Measurements from ENCODE around the gene MRC1.

The MRC1 gene

DNA sequence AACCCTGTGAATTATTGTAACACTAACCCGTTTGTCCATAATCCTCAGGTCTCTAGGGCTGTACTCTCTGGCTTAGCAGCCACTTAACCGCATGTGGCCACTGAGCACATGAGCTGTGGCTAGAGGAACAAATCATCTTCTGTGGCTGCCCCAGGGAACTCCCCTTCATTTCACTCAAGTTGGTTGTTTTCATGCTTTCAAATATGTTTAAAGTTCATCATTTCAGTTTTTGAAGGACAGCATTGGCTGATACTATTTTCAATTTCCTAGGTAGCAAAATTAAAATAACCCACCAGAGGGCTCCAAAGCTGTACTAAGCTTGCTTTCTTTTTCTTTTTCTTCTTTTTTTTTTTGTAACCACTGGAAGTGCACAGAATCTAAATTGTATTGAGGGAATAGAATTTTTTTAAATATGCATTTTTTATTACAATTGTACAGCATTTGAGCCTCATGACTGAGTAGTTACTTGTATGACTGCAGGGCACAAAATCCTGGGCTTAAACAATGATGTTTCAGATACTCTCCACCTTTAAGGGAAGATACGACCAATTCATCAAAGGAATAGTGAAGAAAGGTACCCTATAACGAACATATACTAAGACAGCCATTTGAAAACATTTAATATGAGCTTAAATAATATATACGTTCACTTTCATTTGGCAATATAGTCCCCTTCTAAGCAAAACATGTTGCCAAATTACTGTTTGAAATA is 38.6 kb downstream of the MRC1 start:
- no peak for DNase-seq (ENCODE audit: low read depth)

DNA sequence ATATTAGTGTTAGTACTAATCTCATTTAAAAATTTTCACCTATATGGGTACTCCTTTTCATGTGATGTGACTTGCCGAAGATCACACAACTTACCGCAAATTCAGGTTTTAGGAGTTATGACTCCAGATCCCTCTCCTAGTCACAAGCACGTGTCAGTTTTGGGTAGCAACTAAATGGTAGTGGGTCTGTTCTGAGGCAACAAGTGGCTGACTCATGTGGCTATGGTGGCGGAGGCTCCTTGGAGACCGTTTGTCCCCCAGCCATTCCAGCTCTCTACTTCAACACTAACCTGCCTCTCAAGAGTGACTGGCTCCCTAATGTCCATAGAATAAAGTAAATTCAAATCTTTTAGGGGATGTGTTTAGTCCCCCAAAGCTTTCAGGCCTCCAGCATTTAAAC is 39.5 kb downstream of the MRC1 start:
- no peak for DNase-seq (ENCODE audit: low read depth)

DNA sequence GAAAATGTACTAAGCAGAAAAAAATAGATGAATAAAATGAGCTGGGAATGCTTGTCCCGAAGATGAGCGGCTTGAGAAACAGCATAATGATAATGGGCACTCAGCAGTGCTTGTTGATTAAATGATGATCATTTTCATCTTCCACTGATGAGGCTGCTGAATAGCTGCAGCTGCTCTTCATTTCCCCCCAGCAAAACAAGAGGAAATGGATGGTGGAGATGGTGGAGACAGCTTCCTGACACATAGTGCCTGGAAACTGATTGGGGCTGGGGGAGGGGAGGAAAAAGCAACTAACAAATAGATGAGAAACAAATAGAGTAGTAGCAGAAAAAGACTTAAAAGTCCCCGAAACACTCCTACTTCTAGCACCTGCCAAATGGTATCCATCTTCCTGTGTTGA is 41.4 kb downstream of the MRC1 start:
- no peak for DNase-seq (ENCODE audit: low read depth)

- DNase-seq (ENCODE audit: low read depth): no peak
Measured at GRCh38 chr10:17851611-17852010, 42.5 kb downstream of the MRC1 start.

GRCh38 chr10:17854044-17854652 is 45.0 kb downstream of the MRC1 start:
- DNase-seq (ENCODE audit: low read depth): no peak

DNA sequence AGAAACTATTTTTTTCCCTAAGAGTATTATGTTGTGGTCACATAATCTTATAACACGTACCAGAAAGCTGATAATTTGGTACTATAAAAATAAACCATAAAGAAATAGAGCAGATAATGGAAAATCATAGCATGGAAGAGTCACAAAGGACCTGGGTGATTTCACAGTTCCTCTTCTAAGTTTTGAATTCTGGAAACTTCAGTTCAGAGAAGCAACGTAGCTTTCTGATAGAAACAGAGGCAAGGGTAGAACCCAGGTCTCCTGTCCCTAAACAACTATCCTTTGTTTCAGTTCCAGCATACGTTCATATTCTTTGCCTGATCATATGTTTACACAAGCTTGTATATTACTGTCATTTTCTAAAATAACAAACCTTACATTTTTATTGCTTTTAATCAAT is 47.9 kb downstream of the MRC1 start:
- no peak for DNase-seq (ENCODE audit: low read depth)

DNA sequence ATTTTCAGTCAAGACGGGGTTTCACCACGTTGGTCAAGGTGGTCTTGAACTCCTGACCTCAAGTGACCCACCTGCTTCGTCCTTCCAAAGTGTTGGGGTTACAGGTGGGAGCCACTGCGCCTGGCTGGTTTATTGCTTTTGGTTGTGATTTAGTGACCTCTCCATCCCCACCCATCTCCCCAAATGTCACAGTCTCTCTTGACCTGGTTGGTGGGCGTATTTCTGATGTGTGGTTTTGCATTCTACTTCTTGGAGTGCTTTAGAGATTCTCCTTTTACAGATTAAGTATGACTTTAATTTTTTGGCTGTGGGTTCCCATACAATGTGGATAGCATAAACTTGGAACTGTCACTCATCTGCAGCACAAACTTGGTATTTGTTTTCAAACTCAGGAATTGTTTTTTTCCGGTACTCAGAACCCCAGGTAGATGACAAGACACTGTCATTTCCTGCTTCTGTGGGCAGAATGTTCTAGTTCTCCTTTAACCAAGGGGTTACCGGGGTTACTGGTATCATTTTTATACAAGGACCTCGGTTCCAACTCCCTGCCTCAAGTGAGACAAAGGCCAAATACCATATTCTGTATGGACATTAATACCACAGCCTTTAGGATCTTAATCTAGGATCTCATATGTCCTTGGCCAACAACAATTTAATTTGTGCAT is 50.5 kb downstream of the MRC1 start:
- no peak for DNase-seq (ENCODE audit: low read depth)

DNA sequence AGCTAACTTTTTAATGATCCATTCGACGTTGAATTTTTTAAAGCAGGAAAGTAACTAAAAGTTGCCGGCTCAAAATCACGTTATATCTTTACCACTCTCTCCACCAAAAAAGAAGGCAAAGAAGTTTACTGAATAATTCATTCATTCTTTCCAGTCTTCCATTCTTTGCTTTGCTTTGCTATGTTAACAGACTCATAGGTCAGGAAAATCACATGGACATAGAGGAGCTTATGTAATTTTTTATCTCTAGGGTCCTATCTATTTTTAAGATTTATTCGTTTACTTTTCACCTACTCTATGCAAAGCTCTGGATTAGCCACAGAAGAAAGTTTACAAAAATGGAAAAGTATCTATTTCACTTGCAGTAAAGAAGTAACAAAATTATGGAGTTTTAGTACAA is 52.6 kb downstream of the MRC1 start:
- no peak for DNase-seq (ENCODE audit: low read depth)

DNA sequence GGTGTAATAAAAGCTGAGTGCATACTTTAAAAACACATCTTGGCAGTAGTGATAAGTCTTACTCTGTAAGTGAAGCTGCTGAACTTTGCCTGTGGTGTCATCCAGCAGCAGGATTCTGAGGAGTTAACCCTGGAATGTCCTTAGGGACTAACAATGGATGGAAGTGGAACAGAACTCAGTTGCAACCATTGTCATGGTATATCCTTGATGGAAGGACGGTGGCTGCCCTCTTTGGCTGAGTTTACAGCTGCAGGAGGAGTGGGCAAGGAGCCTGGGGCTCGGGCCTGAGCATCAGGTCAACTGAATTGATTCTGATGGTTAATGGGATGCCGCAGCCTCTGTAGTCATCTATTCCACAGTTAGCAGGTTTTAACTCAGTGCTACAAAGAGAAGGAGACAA is 56.2 kb downstream of the MRC1 start:
- DNase-seq (ENCODE audit: low read depth): no peak

DNA sequence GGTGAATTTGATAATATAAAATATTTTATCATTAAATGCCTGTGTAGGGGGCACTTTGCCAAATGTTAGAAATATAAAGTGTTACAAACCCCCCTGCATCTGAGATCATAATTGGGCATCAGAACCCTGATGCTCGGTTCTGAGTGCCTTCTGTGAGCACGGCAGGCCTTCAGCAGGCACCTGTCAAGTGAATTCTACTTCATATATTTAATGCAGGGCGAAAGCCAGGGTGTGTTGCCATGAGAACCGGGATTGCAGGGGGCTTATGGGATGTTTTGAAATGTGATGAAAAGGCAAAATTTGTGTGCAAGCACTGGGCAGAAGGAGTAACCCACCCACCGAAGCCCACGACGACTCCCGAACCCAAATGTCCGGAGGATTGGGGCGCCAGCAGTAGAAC is 57.2 kb downstream of the MRC1 start:
- no peak for DNase-seq (ENCODE audit: low read depth)

DNA sequence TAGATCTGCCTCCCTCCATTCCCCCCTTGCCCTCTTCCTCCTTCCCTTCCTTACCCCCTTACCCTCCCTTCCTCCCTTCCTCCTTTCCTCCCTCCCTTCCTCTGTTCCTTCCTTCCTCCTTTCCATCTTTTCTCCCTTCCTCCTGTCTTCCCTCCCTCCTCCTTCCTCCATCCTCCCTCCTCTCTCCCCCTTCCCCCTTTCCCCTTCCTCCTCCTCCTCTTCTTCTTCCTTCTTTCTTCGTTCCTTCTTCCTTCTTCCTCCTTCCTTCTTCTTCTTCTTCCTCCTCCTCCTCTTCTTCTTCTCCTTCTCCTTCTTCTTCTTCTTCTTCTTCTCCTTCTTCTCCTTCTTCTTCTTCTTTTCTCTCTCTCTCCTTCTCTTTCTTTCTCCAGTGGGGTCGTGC is 57.9 kb downstream of the MRC1 start:
- DNase-seq (ENCODE audit: low read depth): no peak

DNA sequence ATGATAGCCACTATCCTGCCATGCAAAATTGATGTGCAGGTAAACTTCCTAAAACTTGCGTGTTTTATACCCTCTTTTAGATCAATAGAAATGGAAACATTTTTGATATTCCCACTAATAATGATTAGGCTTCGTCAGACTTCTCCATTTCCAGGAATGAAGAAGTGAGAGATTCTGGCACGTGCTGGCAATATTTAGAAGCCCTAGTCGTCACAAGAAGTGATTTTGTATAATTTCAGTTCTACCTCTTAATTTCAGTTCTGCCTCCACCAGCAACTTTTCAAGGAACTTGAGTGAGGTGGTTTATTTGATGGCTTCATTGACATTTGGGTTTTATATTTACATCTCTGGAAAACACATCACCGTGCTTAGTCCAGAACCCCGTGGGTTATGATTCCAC is 61.9 kb downstream of the MRC1 start:
- no peak for DNase-seq (ENCODE audit: low read depth)

DNA sequence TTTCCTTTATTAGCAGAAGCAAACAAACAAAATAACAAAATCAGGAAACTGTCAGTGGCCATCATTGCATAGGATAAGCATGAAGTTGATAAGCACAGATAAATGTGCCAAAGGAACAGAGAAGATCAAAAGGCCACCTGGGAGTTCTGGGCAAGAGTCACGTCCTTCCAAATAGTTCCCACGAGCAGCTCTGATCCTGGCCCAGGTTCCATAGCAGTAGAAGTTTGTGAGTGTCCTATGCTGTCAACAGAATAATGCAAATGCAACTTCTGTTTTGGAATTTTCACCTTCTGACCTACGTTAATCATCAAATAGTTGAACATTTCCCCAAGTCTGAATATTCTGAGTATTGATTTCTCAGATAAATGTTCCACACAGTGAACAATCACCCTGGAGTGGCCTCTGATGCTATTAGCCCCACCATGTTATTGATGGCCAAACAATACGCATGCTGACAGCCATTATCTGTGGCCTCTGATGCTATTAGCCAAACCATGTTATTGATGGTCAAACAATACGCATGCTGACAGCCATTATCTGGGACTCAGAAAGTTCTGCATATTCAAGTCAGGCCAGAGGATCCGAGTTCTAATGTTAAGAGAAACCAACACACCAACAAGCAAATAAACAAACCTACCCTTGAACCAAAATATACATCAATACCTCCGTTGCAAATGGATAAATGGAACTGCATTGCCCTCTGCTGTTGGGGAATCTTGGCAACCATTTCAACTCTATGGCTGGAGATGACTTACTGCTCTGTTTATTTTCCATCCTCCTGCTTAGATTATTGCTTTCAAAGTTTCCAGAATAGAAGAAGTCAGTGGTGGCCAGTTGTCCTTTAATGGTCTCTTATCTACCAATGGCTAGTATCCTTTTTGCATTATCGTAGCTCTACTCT is 63.3 kb downstream of the MRC1 start:
- peak; percentile 3 for DNase-seq (ENCODE audit: low read depth)

- DNase-seq (ENCODE audit: low read depth): no peak
Measured at GRCh38 chr10:17873946-17874345, 64.8 kb downstream of the MRC1 start.

GRCh38 chr10:17877121-17877520 is 68.0 kb downstream of the MRC1 start:
- DNase-seq (ENCODE audit: low read depth): no peak

GRCh38 chr10:17878896-17879295 is 69.7 kb downstream of the MRC1 start:
- no peak for DNase-seq (ENCODE audit: low read depth)

GRCh38 chr10:17880601-17881000 is 71.5 kb downstream of the MRC1 start:
- DNase-seq (ENCODE audit: low read depth): no peak

- no peak for DNase-seq (ENCODE audit: low read depth)
Measured at GRCh38 chr10:17882557-17882956, 73.4 kb downstream of the MRC1 start.

DNA sequence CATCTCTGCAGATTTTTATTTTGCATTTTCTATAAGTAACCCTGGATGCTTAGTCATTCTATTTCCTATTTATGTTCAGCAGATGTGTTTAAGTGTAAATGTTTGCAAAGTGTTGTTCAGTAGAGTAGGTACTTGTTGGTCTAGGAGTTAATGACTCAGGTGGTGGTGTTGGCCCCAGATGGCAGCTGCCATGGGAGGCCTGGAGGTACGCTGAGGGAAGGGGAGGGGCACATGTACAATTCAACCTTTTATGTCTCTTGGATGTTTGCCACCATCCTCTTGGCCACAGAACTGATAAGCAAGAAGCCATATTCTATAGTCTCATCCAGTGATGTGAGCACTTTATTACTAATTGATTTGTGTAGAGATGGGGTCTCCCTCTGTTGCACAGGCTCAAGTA is 74.5 kb downstream of the MRC1 start:
- DNase-seq (ENCODE audit: low read depth): no peak

DNA sequence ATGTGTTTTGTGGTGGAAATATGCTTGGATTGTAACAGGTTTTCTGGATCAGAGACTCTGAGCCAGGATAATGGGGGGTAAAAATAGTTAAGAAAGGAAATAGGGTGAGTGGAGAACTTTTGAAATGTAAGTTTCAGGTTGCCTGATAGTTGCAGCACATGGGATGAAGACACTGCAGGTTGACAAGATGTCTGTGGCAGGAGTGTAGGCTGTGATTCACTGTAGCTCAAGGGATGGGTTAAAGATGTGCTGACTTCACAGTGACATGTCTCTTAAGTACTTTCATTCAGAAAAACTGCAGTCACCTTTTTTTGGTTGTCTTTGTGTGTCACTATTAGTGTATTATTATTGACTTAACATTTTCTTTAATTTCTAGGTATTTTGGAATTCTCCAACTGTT is 79.0 kb downstream of the MRC1 start:
- DNase-seq (ENCODE audit: low read depth): no peak

DNA sequence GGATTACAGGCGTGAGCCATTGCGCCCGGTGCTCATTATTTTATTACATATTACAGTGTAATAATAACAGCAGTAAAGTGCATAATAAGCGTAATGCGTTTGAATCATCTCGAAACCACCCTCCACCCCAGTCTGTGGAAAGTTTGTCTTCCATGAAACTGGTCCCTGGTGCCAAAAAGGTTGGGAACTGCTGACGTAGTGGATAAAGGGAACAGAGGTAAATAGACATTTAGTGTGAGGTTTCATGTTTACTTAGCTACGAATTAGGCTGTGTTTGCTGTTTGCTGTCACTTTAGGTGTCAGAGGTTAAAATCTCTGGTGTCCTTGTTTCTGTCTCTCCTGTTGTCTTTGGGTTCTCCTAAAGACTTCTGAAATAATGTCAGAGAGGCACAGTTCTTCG is 82.3 kb downstream of the MRC1 start:
- no peak for DNase-seq (ENCODE audit: low read depth)

GRCh38 chr10:17904564-17904963 is 95.4 kb downstream of the MRC1 start:
- DNase-seq (ENCODE audit: low read depth): no peak

DNA sequence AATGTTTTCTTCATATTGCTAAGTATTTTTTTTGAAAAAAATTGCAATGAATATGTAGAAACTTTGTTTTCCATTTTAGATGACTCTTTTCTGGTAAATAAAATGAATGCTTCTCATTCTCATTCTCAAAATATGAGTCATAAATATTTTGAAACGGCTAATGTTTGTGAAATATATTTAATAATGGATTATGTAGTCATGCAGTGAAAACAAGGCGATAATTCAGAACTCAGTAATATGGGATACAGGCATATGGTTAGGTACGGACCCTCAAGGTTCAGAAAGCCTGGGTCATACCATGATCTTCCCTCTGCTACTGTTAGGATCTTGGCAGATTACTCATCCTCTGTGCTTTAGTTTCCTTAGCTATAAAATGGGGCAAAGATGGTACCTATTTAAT is 96.3 kb downstream of the MRC1 start:
- no peak for DNase-seq (ENCODE audit: low read depth)

Data from HS-27A (cell line).